ENCODE measurements around the gene VCP.
A peak's percentile ranks its signal among the peaks of the same experiment; 100 is the strongest.

VCP gene

GRCh38 chr9:35067056-35067455 lies 5.4 kb downstream of the VCP start:
- no peak for DNase-seq (ENCODE audit: low read depth in 1 of 2, low spot score in 1 of 2)

GRCh38 chr9:35060548-35061207 lies 11.7 kb downstream of the VCP start:
- DNase-seq (ENCODE audit: low read depth in 1 of 2, low spot score in 1 of 2): no peak

- DNase-seq (ENCODE audit: low read depth in 1 of 2, low spot score in 1 of 2): no peak
These were observed 13.0 kb downstream of the VCP start for GRCh38 chr9:35059438-35059837.

GRCh38 chr9:35057271-35057620 lies 15.2 kb downstream of the VCP start:
- DNase-seq (ENCODE audit: low read depth in 1 of 2, low spot score in 1 of 2): no peak

GRCh38 chr9:35056571-35057270 lies 15.7 kb downstream of the VCP start:
- no peak for DNase-seq (ENCODE audit: low read depth in 1 of 2, low spot score in 1 of 2)

GRCh38 chr9:35054871-35055644 lies 17.4 kb downstream of the VCP start:
- no peak for DNase-seq (ENCODE audit: low read depth in 1 of 2, low spot score in 1 of 2)

- no peak for DNase-seq (ENCODE audit: low read depth in 1 of 2, low spot score in 1 of 2)
These were observed 18.1 kb downstream of the VCP start for GRCh38 chr9:35054185-35054835.

- peak in 1 of 2 donors; percentile 15 for DNase-seq (ENCODE audit: low read depth in 1 of 2, low spot score in 1 of 2)
These were observed 21.1 kb downstream of the VCP start for GRCh38 chr9:35051069-35051967.

GRCh38 chr9:35048511-35048910 lies 23.9 kb downstream of the VCP start:
- no peak for DNase-seq (ENCODE audit: low read depth in 1 of 2, low spot score in 1 of 2)

GRCh38 chr9:35044071-35044470 lies 28.4 kb downstream of the VCP start:
- no peak for DNase-seq (ENCODE audit: low read depth in 1 of 2, low spot score in 1 of 2)

- DNase-seq (ENCODE audit: low read depth in 1 of 2, low spot score in 1 of 2): no peak
These were observed 29.4 kb downstream of the VCP start for GRCh38 chr9:35042891-35043545.

- no peak for DNase-seq (ENCODE audit: low read depth in 1 of 2, low spot score in 1 of 2)
These were observed 30.3 kb downstream of the VCP start for GRCh38 chr9:35042081-35042604.

GRCh38 chr9:35035851-35036701 lies 36.3 kb downstream of the VCP start:
- peak in 1 of 2 donors; percentile 18 for DNase-seq (ENCODE audit: low read depth in 1 of 2, low spot score in 1 of 2)

- DNase-seq (ENCODE audit: low read depth in 1 of 2, low spot score in 1 of 2): no peak
These were observed 39.3 kb downstream of the VCP start for GRCh38 chr9:35033101-35033500.

GRCh38 chr9:35029852-35030251 lies 42.6 kb downstream of the VCP start:
- no peak for DNase-seq (ENCODE audit: low read depth in 1 of 2, low spot score in 1 of 2)

- no peak for DNase-seq (ENCODE audit: low read depth in 1 of 2, low spot score in 1 of 2)
These were observed 43.2 kb downstream of the VCP start for GRCh38 chr9:35029241-35029640.

GRCh38 chr9:35028341-35028740 lies 44.1 kb downstream of the VCP start:
- DNase-seq (ENCODE audit: low read depth in 1 of 2, low spot score in 1 of 2): no peak

GRCh38 chr9:35027860-35028259 lies 44.6 kb downstream of the VCP start:
- DNase-seq (ENCODE audit: low read depth in 1 of 2, low spot score in 1 of 2): no peak

GRCh38 chr9:35027374-35027773 lies 45.1 kb downstream of the VCP start:
- no peak for DNase-seq (ENCODE audit: low read depth in 1 of 2, low spot score in 1 of 2)

Measured in stimulated activated CD4-positive, alpha-beta T cell treated with anti-CD3 and anti-CD28 coated beads, Interleukin-15, amount 100 ng/mL, for 1 hour (primary cell).